PC-9 (cell line): ENCODE data around the gene RNF114.

ENCODE experiments used
- EZH2 ChIP-seq: fragments of 200-600 bp; sonication (generic); IDR thresholded peaks from 2 replicates; pipeline ENCODE4 v1.8.0; 2017; ENCODE audit warnings: antibody characterized with exemption, low read depth
- TF ChIP-seq, protein P1 (sequence below): fragments of 200-600 bp; sonication (generic); conservative IDR thresholded peaks from 2 replicates; pipeline ENCODE4 v1.6.1; 2017; ENCODE audit warnings: mixed run types, antibody characterized with exemption, mild to moderate bottlenecking, moderate library complexity

DNA sequence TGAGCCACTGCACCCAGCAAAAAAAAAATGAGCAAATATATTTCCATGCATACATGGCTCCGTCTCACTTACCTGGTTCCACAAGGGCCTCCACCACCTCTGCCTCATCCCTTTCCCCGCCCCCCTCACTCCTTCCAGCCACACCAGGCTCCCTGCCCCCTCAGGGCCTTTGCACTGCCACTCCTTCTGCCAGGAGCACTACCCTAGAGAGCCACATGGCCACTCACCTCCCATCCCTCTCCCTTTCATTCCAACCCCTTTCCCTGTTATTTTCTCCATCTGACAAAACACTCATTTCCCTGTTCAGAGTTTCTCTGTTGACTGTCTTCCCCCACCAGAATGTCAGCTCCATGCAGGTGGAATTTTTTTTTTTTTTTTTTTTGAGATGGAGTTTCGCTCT lies 59.4 kb downstream of the RNF114 start:
- TF ChIP-seq, protein P1, sequence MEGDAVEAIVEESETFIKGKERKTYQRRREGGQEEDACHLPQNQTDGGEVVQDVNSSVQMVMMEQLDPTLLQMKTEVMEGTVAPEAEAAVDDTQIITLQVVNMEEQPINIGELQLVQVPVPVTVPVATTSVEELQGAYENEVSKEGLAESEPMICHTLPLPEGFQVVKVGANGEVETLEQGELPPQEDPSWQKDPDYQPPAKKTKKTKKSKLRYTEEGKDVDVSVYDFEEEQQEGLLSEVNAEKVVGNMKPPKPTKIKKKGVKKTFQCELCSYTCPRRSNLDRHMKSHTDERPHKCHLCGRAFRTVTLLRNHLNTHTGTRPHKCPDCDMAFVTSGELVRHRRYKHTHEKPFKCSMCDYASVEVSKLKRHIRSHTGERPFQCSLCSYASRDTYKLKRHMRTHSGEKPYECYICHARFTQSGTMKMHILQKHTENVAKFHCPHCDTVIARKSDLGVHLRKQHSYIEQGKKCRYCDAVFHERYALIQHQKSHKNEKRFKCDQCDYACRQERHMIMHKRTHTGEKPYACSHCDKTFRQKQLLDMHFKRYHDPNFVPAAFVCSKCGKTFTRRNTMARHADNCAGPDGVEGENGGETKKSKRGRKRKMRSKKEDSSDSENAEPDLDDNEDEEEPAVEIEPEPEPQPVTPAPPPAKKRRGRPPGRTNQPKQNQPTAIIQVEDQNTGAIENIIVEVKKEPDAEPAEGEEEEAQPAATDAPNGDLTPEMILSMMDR = no peak
- no peak for TF ChIP-seq EZH2
